ENCODE measurements around the gene HMOX1.

The HMOX1 gene

GRCh38 chr22:35410663-35411034 is 29.8 kb downstream of the HMOX1 start:
- DNase-seq, result no peak
- Histone ChIP-seq H3K4me1 (ENCODE audit: control extremely low read depth in 1 of 4, control insufficient read depth in 4 of 4, insufficient read depth in 4 of 4, low read length in 3 of 4) (peaks cover 3 to 32% (median 18%) of the 10 kb centered on the region in 4 experiments), H3K27ac (ENCODE audit: insufficient read depth in 1 of 2, low read depth in 1 of 2, low read length in 2 of 2, poor library complexity in 1 of 2, severe bottlenecking in 2 of 2) (peak overlapping the region in 1 of 2 experiments; percentile 59), H3K27me3 (replicated peaks in 2 of 5; ENCODE audit: control insufficient read depth in 4 of 5, insufficient read depth in 5 of 5, low read length in 4 of 5) (no peaks in the 10 kb centered on the region), H3K36me3 (ENCODE audit: control insufficient read depth in 4 of 4, insufficient read depth in 4 of 4, low read length in 3 of 4) (peaks cover 16 to 92% (median 76%) of the 10 kb centered on the region in 4 experiments), H3K9me3 (ENCODE audit: control extremely low read depth in 1 of 5, control insufficient read depth in 4 of 5, insufficient read depth in 2 of 5, low read depth in 1 of 5, low read length in 4 of 5) (no peaks in the 10 kb centered on the region), H3K4me3 (ENCODE audit: control insufficient read depth in 1 of 7, extremely low read depth in 1 of 7, insufficient read depth in 4 of 7, low read depth in 2 of 7, low read length in 6 of 7) (peak overlapping the region in 1 of 7 experiments; percentile 11)
- ChIA-PET POLR2A (no interaction called here), CTCF (interaction anchor here (0.9 to 6.8 kb wide), 7 partner anchors 10 to 573 kb away, joined by 3 to 50 read pairs (median 3); no protein-coding TSS in a partner anchor)
- 94% methylated on average over 6 of the region's 6 CpGs for WGBS (ENCODE audit: insufficient coverage)

- Histone ChIP-seq H3K4me1 (ENCODE audit: control extremely low read depth in 1 of 4, control insufficient read depth in 4 of 4, insufficient read depth in 4 of 4, low read length in 3 of 4) (peaks cover 3 to 32% (median 18%) of the 10 kb centered on the region in 4 experiments), H3K36me3 (ENCODE audit: control insufficient read depth in 4 of 4, insufficient read depth in 4 of 4, low read length in 3 of 4) (peaks cover 16 to 93% (median 78%) of the 10 kb centered on the region in 4 experiments), H3K27me3 (replicated peaks in 2 of 5; ENCODE audit: control insufficient read depth in 4 of 5, insufficient read depth in 5 of 5, low read length in 4 of 5) (no peaks in the 10 kb centered on the region), H3K4me3 (ENCODE audit: control insufficient read depth in 1 of 7, extremely low read depth in 1 of 7, insufficient read depth in 4 of 7, low read depth in 2 of 7, low read length in 6 of 7) (no peak overlapping the region), H3K9me3 (ENCODE audit: control extremely low read depth in 1 of 5, control insufficient read depth in 4 of 5, insufficient read depth in 2 of 5, low read depth in 1 of 5, low read length in 4 of 5) (no peaks in the 10 kb centered on the region), H3K27ac (ENCODE audit: insufficient read depth in 1 of 2, low read depth in 1 of 2, low read length in 2 of 2, poor library complexity in 1 of 2, severe bottlenecking in 2 of 2) (peak overlapping the region in 1 of 2 experiments; percentile 59)
- ChIA-PET POLR2A (no interaction called here), CTCF (interaction anchor here (0.9 to 6.8 kb wide), 6 partner anchors 10 to 87 kb away, joined by 3 to 50 read pairs (median 10); no protein-coding TSS in a partner anchor)
- 95% methylated on average over 7 of the region's 7 CpGs for WGBS (ENCODE audit: insufficient coverage)
- DNase-seq, result peak in 2 of 3 donors; percentile 12 to 19
These were observed 30.2 kb downstream of the HMOX1 start for GRCh38 chr22:35411102-35411501.

GRCh38 chr22:35413624-35414023 is 32.7 kb downstream of the HMOX1 start:
- DNase-seq, result no peak
- Histone ChIP-seq H3K27ac (ENCODE audit: insufficient read depth in 1 of 2, low read depth in 1 of 2, low read length in 2 of 2, poor library complexity in 1 of 2, severe bottlenecking in 2 of 2) (no peak overlapping the region), H3K9me3 (ENCODE audit: control extremely low read depth in 1 of 5, control insufficient read depth in 4 of 5, insufficient read depth in 2 of 5, low read depth in 1 of 5, low read length in 4 of 5) (no peaks in the 10 kb centered on the region), H3K4me1 (ENCODE audit: control extremely low read depth in 1 of 4, control insufficient read depth in 4 of 4, insufficient read depth in 4 of 4, low read length in 3 of 4) (peaks cover 3 to 20% (median 18%) of the 10 kb centered on the region in 4 experiments), H3K27me3 (replicated peaks in 2 of 5; ENCODE audit: control insufficient read depth in 4 of 5, insufficient read depth in 5 of 5, low read length in 4 of 5) (no peaks in the 10 kb centered on the region), H3K4me3 (ENCODE audit: control insufficient read depth in 1 of 7, extremely low read depth in 1 of 7, insufficient read depth in 4 of 7, low read depth in 2 of 7, low read length in 6 of 7) (no peak overlapping the region), H3K36me3 (ENCODE audit: control insufficient read depth in 4 of 4, insufficient read depth in 4 of 4, low read length in 3 of 4) (peaks cover 16 to 89% (median 76%) of the 10 kb centered on the region in 4 experiments)
- WGBS (ENCODE audit: insufficient coverage), result 96% methylated on average over 4 of the region's 4 CpGs
- ChIA-PET CTCF (interaction anchor here (1.5 to 2.7 kb wide), 3 partner anchors 17 to 63 kb away, joined by 4 to 9 read pairs (median 9); no protein-coding TSS in a partner anchor), POLR2A (no interaction called here)

- no peak overlapping the region for H3K27ac ChIP-seq (ENCODE audit: insufficient read depth in 1 of 2, low read depth in 1 of 2, low read length in 2 of 2, poor library complexity in 1 of 2, severe bottlenecking in 2 of 2)
- H3K4me1 ChIP-seq (ENCODE audit: control extremely low read depth in 1 of 4, control insufficient read depth in 4 of 4, insufficient read depth in 4 of 4, low read length in 3 of 4), result no peaks in the 10 kb centered on the region
- H3K9me3 ChIP-seq (ENCODE audit: control extremely low read depth in 1 of 5, control insufficient read depth in 4 of 5, insufficient read depth in 2 of 5, low read depth in 1 of 5, low read length in 4 of 5), result no peaks in the 10 kb centered on the region
- no peak for DNase-seq
- 96% methylated on average over 9 of the region's 9 CpGs for WGBS (ENCODE audit: insufficient coverage)
- H3K36me3 ChIP-seq (ENCODE audit: control insufficient read depth in 4 of 4, insufficient read depth in 4 of 4, low read length in 3 of 4), result peaks cover 15 to 95% (median 80%) of the 10 kb centered on the region in 4 experiments
- no peaks in the 10 kb centered on the region for H3K27me3 ChIP-seq (replicated peaks in 2 of 5; ENCODE audit: control insufficient read depth in 4 of 5, insufficient read depth in 5 of 5, low read length in 4 of 5)
- ChIA-PET CTCF (interaction anchor here (2.5 kb wide), 1 partner anchor 13 kb away, joined by 13 read pairs; no protein-coding TSS in a partner anchor), POLR2A (no interaction called here)
- H3K4me3 ChIP-seq (ENCODE audit: control insufficient read depth in 1 of 7, extremely low read depth in 1 of 7, insufficient read depth in 4 of 7, low read depth in 2 of 7, low read length in 6 of 7), result no peak overlapping the region
These were observed 36.7 kb downstream of the HMOX1 start for GRCh38 chr22:35417606-35418005.

- CTCF ChIA-PET, result interaction anchor here (2.5 kb wide), 1 partner anchor 13 kb away, joined by 13 read pairs; no protein-coding TSS in a partner anchor
- Histone ChIP-seq H3K4me1 (ENCODE audit: control extremely low read depth in 1 of 4, control insufficient read depth in 4 of 4, insufficient read depth in 4 of 4, low read length in 3 of 4) (no peaks in the 10 kb centered on the region), H3K27me3 (replicated peaks in 2 of 5; ENCODE audit: control insufficient read depth in 4 of 5, insufficient read depth in 5 of 5, low read length in 4 of 5) (no peaks in the 10 kb centered on the region), H3K27ac (ENCODE audit: insufficient read depth in 1 of 2, low read depth in 1 of 2, low read length in 2 of 2, poor library complexity in 1 of 2, severe bottlenecking in 2 of 2) (no peak overlapping the region), H3K36me3 (ENCODE audit: control insufficient read depth in 4 of 4, insufficient read depth in 4 of 4, low read length in 3 of 4) (peaks cover 13 to 96% (median 82%) of the 10 kb centered on the region in 4 experiments), H3K4me3 (ENCODE audit: control insufficient read depth in 1 of 7, extremely low read depth in 1 of 7, insufficient read depth in 4 of 7, low read depth in 2 of 7, low read length in 6 of 7) (no peak overlapping the region), H3K9me3 (ENCODE audit: control extremely low read depth in 1 of 5, control insufficient read depth in 4 of 5, insufficient read depth in 2 of 5, low read depth in 1 of 5, low read length in 4 of 5) (no peaks in the 10 kb centered on the region)
- POLR2A ChIA-PET, result no interaction called here
- WGBS (ENCODE audit: insufficient coverage), result 100% methylated on average over 6 of the region's 8 CpGs
- no peak for DNase-seq
These were observed 37.2 kb downstream of the HMOX1 start for GRCh38 chr22:35418088-35418487.

- POLR2A ChIA-PET, result no interaction called here
- CTCF ChIA-PET, result interaction anchor here (2.5 kb wide), 1 partner anchor 12 kb away, joined by 13 read pairs; no protein-coding TSS in a partner anchor
- Histone ChIP-seq H3K4me1 (ENCODE audit: control extremely low read depth in 1 of 4, control insufficient read depth in 4 of 4, insufficient read depth in 4 of 4, low read length in 3 of 4) (no peaks in the 10 kb centered on the region), H3K4me3 (ENCODE audit: control insufficient read depth in 1 of 7, extremely low read depth in 1 of 7, insufficient read depth in 4 of 7, low read depth in 2 of 7, low read length in 6 of 7) (no peak overlapping the region), H3K27me3 (replicated peaks in 2 of 5; ENCODE audit: control insufficient read depth in 4 of 5, insufficient read depth in 5 of 5, low read length in 4 of 5) (no peaks in the 10 kb centered on the region), H3K36me3 (ENCODE audit: control insufficient read depth in 4 of 4, insufficient read depth in 4 of 4, low read length in 3 of 4) (peaks cover 14 to 96% (median 84%) of the 10 kb centered on the region in 4 experiments), H3K9me3 (ENCODE audit: control extremely low read depth in 1 of 5, control insufficient read depth in 4 of 5, insufficient read depth in 2 of 5, low read depth in 1 of 5, low read length in 4 of 5) (no peaks in the 10 kb centered on the region), H3K27ac (ENCODE audit: insufficient read depth in 1 of 2, low read depth in 1 of 2, low read length in 2 of 2, poor library complexity in 1 of 2, severe bottlenecking in 2 of 2) (no peak overlapping the region)
- DNase-seq, result no peak
- WGBS (ENCODE audit: insufficient coverage), result 96% methylated on average over 3 of the region's 3 CpGs
These were observed 37.8 kb downstream of the HMOX1 start for GRCh38 chr22:35418731-35419130.

- H3K4me1 ChIP-seq (ENCODE audit: control extremely low read depth in 1 of 4, control insufficient read depth in 4 of 4, insufficient read depth in 4 of 4, low read length in 3 of 4), result no peaks in the 10 kb centered on the region
- CTCF ChIA-PET, result interaction anchor here (1.3 to 2.7 kb wide), 6 partner anchors 9 to 163 kb away, joined by 3 to 16 read pairs (median 10); no protein-coding TSS in a partner anchor
- no peak overlapping the region for H3K27ac ChIP-seq (ENCODE audit: insufficient read depth in 1 of 2, low read depth in 1 of 2, low read length in 2 of 2, poor library complexity in 1 of 2, severe bottlenecking in 2 of 2)
- POLR2A ChIA-PET, result no interaction called here
- H3K27me3 ChIP-seq (replicated peaks in 2 of 5; ENCODE audit: control insufficient read depth in 4 of 5, insufficient read depth in 5 of 5, low read length in 4 of 5), result no peaks in the 10 kb centered on the region
- no peaks in the 10 kb centered on the region for H3K9me3 ChIP-seq (ENCODE audit: control extremely low read depth in 1 of 5, control insufficient read depth in 4 of 5, insufficient read depth in 2 of 5, low read depth in 1 of 5, low read length in 4 of 5)
- peaks cover 18 to 96% (median 87%) of the 10 kb centered on the region in 4 experiments for H3K36me3 ChIP-seq (ENCODE audit: control insufficient read depth in 4 of 4, insufficient read depth in 4 of 4, low read length in 3 of 4)
- 94% methylated on average over 8 of the region's 10 CpGs for WGBS (ENCODE audit: insufficient coverage)
- no peak overlapping the region for H3K4me3 ChIP-seq (ENCODE audit: control insufficient read depth in 1 of 7, extremely low read depth in 1 of 7, insufficient read depth in 4 of 7, low read depth in 2 of 7, low read length in 6 of 7)
- no peak for DNase-seq
These were observed 38.9 kb downstream of the HMOX1 start for GRCh38 chr22:35419756-35420155.
